ENCODE measurements around the gene LIPF. TPM values are rescaled to one million over a fixed set of nuclear protein-coding genes. Genes with fewer than 3 reads are reported as not detected.

LIPF gene
- total RNA-seq, 1 experiment from 2014 or later, result not detected

GRCh38 chr10:88652616-88653015 is 11.6 kb upstream of the LIPF start:
- H3K9me3 Mint-ChIP-seq, result no peaks in the 10 kb centered on the region
- no peak for TF ChIP-seq CTCF (conservative IDR thresholded peaks at IDR 0.05)
- no peak overlapping the region for H3K18ac ChIP-seq (ENCODE audit: insufficient read length, low read depth, low read length)
- H4K8ac ChIP-seq (replicated peaks; ENCODE audit: insufficient read length, low read depth, low read length), result no peak overlapping the region
- no peak overlapping the region for H2BK5ac ChIP-seq (ENCODE audit: insufficient read length, low read length)
- no peaks in the 10 kb centered on the region for H3K4me1 ChIP-seq (ENCODE audit: insufficient read depth, low read length)
- no peak overlapping the region for H3T11ph ChIP-seq (ENCODE audit: low read length)
- H3K27ac Mint-ChIP-seq, result no peak overlapping the region
- H3K4ac ChIP-seq (ENCODE audit: low read depth, low read length), result no peak overlapping the region
- no peaks in the 10 kb centered on the region for H4K20me1 ChIP-seq (ENCODE audit: control insufficient read depth, insufficient read depth, insufficient read length)
- H2BK120ac ChIP-seq (ENCODE audit: low read depth, low read length, poor library complexity, severe bottlenecking), result no peak overlapping the region
- no peaks in the 10 kb centered on the region for H3K23me2 ChIP-seq (ENCODE audit: insufficient read length, low read depth, low read length, poor library complexity, severe bottlenecking)
- no peak overlapping the region for H3K14ac ChIP-seq (ENCODE audit: insufficient read depth, low read length)
- no peak overlapping the region for H3K27ac ChIP-seq (ENCODE audit: insufficient read length, low read depth, low read length)
- H3K27me3 Mint-ChIP-seq (ENCODE audit: low read depth), result 0 out of 2 replicates have a peak, but pooled peaks cover 3% of the 10 kb centered on the region
- H3K4me2 ChIP-seq (ENCODE audit: insufficient read depth, insufficient read length, low read length), result no peak overlapping the region
- H3K9me3 ChIP-seq (ENCODE audit: control insufficient read depth, low read depth, low read length), result no peaks in the 10 kb centered on the region
- DNase-seq, result no peak
- no peak overlapping the region for H2BK12ac ChIP-seq (ENCODE audit: insufficient read length, low read depth, low read length)
- no peak overlapping the region for H3K4me3 Mint-ChIP-seq
- H3K56ac ChIP-seq (ENCODE audit: insufficient read length, low read depth, low read length), result no peak overlapping the region
- H2AK5ac ChIP-seq (ENCODE audit: insufficient read length, low read length), result no peak overlapping the region
- 100% methylated on average over 1 of the region's 2 CpGs for WGBS (ENCODE audit: extremely low coverage, insufficient read length, low lambda C conversion rate)
- no peak overlapping the region for H2BK15ac ChIP-seq (ENCODE audit: low read depth, low read length)
- H4K5ac ChIP-seq (ENCODE audit: insufficient read length, low read depth, low read length), result no peak overlapping the region
- H3K79me1 ChIP-seq (ENCODE audit: insufficient read depth, low read depth, low read length, poor library complexity, severe bottlenecking), result no peaks in the 10 kb centered on the region
- H2BK20ac ChIP-seq (ENCODE audit: low read depth, low read length, poor library complexity, severe bottlenecking), result no peak overlapping the region
- H3K27me3 ChIP-seq (ENCODE audit: insufficient read depth, low read length), result no peaks in the 10 kb centered on the region
- no peak overlapping the region for H4K91ac ChIP-seq (ENCODE audit: insufficient read length, low read depth, low read length)
- H2AFZ ChIP-seq (ENCODE audit: low read length), result no peak overlapping the region
- no peak overlapping the region for H3K23ac ChIP-seq (ENCODE audit: insufficient read length, low read depth, low read length)
- H3K79me2 ChIP-seq (ENCODE audit: insufficient read depth, low read length), result no peaks in the 10 kb centered on the region
- H3K4me1 Mint-ChIP-seq, result no peaks in the 10 kb centered on the region
- no peak overlapping the region for H3K9ac ChIP-seq (ENCODE audit: extremely low read depth, insufficient read length, low read length)
- no peaks in the 10 kb centered on the region for H3K36me3 Mint-ChIP-seq (ENCODE audit: insufficient read depth in 1 of 3, low read depth in 3 of 3)
